CD4-positive, alpha-beta T cell treated with Interleukin-6 at 100 ng/mL for 8 hours (primary cell): ENCODE results near the gene TP53BP1.

ENCODE experiments used
- DNase-seq: peaks from one replicate; pipeline ENCODE4 v3.0.0-alpha.2; 2020; ENCODE audit warnings: mixed read lengths, low spot score

The TP53BP1 gene

GRCh38 chr15:43489191-43489590, 3.8 kb downstream of the TP53BP1 start:
- DNase-seq: no peak

- DNase-seq: no peak
These were observed 4.2 kb downstream of the TP53BP1 start for GRCh38 chr15:43488790-43489189.

GRCh38 chr15:43487271-43487895, 5.6 kb downstream of the TP53BP1 start:
- no peak for DNase-seq

GRCh38 chr15:43484455-43484854, 8.5 kb downstream of the TP53BP1 start:
- no peak for DNase-seq

GRCh38 chr15:43483297-43484128, 9.4 kb downstream of the TP53BP1 start:
- peak; percentile 6 for DNase-seq

DNA sequence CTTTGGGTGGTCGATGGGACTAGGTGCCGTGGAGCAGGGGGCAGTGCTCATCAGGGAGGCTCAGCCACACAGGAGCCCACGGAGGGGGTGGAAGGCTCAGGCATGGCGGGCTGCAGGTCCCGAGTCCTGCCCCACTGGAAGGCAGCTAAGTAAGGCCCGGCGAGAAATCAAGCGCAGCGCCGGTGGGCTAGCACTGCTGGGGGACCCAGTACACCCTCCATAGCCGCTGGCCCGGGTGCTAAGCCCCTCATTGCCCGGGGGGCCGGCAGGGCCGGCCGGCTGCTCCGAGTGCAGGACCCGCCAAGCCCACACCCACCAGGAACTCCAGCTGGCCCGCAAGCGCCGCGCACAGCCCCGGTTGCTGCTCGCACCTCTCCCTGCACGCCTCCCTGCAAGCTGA, 19.1 kb downstream of the TP53BP1 start:
- no peak for DNase-seq

GRCh38 chr15:43471975-43472374, 21.0 kb downstream of the TP53BP1 start:
- no peak for DNase-seq

DNA sequence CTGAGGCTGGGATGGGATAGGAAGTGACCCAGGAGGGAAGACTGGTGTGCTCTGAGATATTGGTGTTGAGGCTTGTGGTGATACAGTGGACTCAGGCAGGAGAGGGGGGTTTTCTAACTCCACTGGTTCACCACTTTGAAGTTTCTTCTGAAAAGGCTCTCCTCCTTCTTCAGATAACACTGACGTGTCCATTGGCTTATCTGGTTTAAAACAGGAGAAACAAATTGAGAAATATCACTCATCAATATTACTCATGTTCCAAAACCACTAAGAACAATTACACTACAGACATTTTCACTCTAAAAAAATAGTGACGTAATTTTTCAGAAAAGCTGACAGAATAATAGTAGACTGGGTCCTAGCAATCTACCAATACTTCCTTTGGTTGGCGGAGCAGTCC, 23.1 kb downstream of the TP53BP1 start:
- DNase-seq: no peak

- no peak for DNase-seq
These were observed 27.9 kb downstream of the TP53BP1 start for GRCh38 chr15:43465100-43465499.

DNA sequence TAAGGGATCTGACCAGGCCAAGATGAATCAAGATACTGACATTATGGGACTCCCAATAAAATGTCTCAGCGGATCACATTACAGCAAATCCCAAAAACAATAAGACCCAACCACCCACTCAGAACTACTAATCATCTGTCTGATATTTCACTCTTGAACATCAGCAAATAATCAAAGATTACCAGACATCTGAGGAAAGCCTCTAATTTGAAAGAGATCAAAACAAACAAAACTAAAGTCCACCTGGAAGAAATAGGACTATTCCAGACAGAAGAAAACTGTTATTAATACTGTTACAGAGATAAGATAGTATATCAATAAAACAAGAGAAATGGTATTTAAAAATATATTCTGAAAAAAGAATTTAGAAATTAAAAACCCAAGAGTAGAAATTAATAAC, 29.0 kb downstream of the TP53BP1 start:
- DNase-seq: no peak

DNA sequence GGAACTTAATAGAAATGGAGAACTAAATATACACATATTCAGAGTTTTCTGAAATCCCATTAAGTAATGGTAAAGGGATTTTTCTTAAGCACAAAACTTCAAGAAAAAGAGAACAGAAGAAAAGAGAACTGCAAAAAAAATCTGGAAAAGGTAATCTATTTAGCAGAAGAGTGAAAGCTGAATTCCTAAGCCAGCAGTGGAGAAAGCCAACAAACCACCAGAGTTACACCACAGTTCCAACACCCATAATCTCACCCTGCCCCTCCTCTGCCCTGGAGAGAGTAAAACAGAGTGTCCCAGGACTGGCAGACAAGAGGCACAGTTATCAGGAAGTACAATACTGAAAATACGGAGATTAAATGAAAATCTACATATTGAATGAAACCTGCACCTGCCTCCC, 29.4 kb downstream of the TP53BP1 start:
- DNase-seq: no peak

GRCh38 chr15:43449981-43450380, 43.0 kb downstream of the TP53BP1 start:
- no peak for DNase-seq

DNA sequence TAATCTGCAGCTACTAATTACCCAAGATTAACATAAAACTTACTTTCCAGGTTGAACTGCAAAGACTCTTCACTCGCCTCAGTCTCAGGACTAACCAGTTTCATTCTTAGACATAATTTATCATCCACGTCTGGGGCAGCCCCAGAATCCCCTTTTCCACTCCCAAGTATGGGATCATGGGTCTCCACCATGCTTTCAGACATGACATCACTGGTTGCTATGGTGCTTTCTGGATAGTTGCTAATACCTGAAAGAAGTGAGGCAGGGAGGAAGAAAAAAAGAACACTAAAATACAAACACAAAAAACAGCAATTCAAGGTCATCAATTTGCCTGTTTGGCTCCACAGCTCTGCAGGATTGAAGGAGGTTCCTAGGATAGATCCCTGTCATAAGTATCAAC, 46.6 kb downstream of the TP53BP1 start:
- DNase-seq: no peak

- DNase-seq: no peak
These were observed 51.6 kb downstream of the TP53BP1 start for GRCh38 chr15:43441316-43441715.

GRCh38 chr15:43440721-43441281, 52.2 kb downstream of the TP53BP1 start:
- DNase-seq: peak; percentile 19

DNA sequence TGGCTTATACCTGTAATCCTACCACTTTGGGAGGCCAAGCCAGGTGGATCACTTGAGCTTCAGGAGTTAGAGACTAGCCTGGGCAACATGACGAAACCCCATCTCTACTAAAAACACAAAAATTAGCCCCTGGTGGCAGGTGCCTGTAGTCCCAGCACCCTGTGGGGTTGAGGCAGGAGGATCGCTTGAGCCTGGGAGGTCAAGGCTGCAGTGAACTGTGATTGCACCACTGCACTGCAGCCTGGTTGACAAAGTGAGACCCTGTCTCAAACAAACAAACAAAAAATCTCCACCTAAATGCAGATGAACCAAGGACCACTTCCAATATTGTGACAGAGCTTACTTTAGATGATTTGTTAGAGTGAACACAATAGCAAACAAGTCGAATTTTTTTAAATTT, 53.7 kb downstream of the TP53BP1 start:
- no peak for DNase-seq

DNA sequence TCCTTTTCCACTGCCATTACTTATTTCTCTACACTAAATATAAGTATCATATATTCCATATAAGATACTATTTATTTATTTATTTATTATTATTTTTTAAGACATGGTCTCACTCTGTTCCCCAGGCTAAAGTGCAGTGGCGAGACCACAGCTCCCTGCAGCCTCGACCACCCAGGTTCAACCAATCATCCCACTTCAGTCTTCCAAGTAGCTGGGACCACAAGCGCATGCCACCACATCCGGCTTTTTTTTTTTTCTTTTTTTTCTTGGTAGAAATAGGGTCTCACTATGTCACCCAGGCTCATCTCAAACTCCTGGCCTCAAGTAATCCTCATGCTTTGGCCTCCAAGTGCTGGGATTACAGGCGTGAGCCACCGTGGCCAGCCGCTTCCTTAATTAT, 56.6 kb downstream of the TP53BP1 start:
- DNase-seq: no peak

DNA sequence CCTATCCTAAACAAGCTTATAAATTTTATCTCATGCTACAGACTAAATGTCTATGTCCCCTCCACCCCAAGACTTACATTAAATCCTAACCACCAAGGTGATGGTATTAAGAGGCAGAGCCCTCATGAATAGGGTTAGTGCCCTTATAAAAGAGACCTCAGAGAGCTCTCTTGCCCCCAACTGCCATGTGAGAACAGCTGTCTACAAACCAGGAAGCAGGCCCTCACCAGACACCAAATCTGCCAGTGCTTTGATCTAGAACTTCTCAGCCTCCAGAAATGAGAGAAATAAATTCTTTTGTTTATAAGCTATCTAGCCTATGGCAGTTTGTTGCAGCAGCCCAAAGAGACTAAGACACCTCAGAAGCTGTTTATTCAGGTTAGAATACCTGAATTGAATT, 58.5 kb downstream of the TP53BP1 start:
- no peak for DNase-seq

GRCh38 chr15:43433661-43434303, 59.2 kb downstream of the TP53BP1 start:
- no peak for DNase-seq

DNA sequence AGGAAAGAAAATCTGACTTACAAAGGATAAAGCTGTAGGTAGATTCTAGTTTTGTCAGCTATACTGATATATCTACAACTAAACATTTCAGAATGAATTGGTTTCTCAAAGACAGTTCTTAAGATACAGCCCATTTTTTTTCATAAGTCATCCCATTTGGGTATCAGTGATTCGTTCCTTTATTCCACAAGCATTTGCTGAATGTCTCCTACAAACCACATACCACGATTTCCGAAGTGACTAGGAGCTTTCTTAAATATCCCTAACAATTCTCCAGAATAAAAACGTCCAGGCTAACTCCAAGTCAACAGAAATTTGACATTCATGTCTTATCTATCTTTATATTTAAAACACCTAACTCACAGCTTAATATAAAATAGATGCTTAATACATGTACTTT, 59.8 kb downstream of the TP53BP1 start:
- DNase-seq: no peak

GRCh38 chr15:43429687-43430086, 63.3 kb downstream of the TP53BP1 start:
- no peak for DNase-seq

DNA sequence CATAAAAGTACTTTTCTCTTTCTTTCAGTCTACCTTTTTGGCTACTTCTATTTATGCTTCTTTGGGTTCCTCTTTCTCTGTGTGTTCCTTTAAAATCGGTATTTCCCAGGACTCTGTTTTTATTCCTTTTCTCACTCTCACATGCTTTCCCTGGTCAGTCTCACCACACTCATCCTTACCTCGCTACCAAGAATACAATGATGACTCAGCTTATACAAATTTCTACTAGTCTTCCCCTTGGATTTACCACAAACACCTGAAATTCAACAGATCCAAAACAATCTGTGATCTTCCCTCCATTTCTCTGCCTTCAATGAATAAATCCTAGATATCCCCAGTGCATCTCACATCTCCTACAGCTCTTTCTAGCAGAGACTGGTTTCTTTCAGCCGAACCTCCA, 69.2 kb downstream of the TP53BP1 start:
- DNase-seq: no peak

DNA sequence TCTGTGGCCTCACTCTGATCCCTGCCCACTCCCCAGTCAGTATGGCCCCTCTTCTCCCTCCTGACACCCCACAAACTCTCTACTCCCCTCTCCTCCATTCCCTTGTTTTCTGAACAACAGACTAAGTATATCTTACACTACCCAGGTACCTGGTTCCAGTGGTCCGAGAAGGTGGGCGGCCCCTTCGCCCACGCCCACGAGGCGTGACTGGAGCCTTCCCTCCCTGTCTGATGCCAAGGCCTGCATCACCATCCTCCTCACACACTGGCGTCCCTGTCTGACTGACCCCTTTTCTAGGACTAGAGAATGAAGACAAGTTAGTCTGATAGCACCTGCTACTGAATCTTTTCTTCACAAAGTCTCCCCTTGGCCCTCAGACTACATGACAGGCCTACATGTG, 72.1 kb downstream of the TP53BP1 start:
- no peak for DNase-seq
